HG03097 (cell line): Measurements from ENCODE around the gene CCL3.
"Not testable (repeated sequence)": the region's sequence is repeated elsewhere in the genome, so short reads cannot be mapped to it uniquely, and the experiment has no call there.

ENCODE experiments used
- ATAC-seq: cut with Tn5 transposase; IDR thresholded peaks from one replicate; pipeline ENCODE4 v1.9.1; 2021; ENCODE audit not compliant: unreplicated experiment, low FRiP score

The CCL3 gene

DNA sequence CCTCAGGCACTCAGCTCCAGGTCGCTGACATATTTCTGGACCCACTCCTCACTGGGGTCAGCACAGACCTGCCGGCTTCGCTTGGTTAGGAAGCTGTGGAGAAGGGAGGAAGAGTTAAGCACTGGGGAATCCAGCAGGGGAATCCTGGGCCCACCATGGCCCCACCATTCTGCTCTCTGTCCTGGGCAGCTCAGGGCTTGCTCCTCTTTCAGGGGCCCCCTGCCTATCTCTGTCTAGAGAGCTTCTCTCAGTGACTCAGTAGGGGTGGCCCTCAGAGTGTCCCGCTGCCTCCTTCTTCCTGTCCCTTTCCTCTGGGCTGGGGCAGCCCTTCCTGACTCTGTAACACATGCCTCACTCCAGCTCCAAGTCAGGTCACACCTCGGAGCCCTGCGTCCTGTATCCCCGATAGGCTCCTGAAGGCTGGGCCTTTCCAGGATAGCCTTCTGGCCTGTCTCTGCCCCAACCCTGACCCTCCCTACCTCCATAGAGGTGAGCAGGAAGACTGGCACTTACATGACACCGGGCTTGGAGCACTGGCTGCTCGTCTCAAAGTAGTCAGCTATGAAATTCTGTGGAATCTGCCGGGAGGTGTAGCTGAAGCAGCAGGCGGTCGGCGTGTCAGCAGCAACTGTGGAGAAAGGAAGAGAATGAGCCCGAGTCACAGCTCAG lies 1.1 kb downstream of the CCL3 start:
- ATAC-seq = no peak

DNA sequence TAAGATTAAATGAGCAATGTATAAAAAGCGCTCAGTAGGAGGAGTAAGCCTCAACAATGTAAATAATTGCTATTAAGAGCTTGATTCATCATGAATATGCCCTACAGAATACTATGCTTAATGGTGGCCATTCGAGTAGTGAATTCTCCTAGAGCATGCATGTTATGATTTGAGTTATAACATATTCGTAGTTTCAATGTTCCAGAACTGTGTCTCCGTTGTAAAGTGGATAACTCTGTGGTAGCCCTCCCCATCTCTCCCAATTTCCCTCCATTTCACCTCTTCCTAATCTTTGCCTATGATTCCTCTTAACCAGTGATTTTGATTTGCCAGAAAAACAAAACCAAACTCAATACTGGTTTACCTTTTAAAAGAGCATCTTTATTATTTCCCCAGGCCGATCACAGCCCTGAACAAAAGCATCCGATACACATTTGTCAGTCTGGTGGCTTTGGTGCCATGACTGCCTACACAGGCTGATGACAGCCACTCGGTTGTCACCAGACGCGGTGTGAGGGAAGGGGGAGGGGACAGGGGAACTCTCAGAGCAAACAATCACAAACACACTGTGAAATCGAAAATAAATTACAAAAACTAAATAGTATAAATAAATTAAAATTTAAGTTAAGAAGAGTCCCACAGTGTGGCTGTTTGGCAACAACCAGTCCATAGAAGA lies 1.9 kb downstream of the CCL3 start:
- not testable (repeated sequence) for ATAC-seq

DNA sequence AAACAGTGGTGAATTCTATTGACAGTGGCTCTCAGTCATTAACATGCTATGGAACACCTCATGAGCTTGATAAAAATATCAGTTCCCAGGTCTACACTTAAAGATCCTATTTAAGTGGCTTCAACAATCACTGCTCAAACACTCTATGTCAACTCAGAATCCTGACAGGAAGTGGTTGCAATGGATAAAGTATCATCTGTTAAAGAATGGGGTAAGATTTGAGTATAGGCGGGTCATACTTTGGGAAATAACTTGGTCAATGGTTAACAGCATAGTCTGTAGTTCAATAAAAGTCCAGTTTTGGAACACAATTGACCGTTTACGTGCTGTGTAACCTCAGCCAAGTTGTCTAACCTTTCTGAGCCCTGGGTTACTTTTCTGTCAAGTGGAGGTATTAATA lies 2.5 kb downstream of the CCL3 start:
- not testable (repeated sequence) for ATAC-seq

DNA sequence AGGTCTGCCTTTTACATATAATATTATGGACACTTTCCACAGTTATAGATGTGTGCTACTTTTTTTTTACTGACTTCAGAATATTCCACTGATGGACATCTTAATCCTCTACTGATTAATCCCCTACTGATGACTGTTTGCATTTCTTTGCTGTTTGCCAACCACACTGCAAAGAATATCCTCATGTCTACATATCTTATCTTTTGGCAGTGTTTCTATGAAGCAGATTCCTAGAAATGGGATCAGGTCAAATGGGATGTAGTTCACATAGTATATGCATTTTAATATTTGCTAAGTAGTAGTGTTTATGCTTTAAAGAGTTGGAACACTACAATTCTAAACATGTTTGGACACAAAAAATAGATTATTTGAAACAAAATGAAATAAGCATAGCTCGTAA lies 3.2 kb downstream of the CCL3 start:
- no peak for ATAC-seq

DNA sequence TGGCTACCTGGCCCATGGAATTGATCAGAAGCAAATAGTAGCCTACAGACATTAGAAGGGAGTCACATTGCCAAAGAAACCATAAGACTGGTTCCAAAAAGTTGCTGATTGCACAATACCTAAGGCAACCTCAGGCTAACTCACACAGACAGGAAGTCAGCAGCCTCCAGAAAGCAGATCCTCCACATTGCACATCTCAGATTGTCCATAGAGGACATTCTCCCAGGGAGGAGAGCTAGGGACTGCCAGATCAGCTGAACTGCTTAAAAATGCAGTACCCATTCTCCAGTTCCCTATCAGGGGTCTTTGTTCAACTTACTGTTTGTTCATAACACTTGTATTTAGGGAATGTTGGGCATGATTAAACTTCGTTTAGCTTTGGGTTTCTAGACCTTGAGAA lies 4.2 kb downstream of the CCL3 start:
- ATAC-seq = no peak

DNA sequence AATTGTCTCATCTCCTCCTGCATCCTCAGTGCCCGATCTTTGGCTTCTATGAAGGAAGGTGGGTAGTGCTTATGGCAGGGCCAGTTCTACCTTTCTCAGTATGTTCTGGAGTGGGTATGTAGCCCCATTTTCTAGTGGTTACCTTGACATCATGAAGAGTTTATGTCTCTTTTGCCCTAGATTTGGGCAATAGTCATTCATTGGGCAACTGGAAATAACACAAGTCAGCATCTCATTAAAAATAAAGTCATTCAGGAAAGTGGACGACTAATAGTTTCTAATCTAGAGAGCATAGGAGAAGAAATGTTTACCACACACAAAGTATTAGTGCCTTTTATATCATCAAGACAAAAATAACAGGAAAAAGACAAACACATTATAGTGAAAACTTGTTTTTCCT lies 6.3 kb downstream of the CCL3 start:
- not testable (repeated sequence) for ATAC-seq

DNA sequence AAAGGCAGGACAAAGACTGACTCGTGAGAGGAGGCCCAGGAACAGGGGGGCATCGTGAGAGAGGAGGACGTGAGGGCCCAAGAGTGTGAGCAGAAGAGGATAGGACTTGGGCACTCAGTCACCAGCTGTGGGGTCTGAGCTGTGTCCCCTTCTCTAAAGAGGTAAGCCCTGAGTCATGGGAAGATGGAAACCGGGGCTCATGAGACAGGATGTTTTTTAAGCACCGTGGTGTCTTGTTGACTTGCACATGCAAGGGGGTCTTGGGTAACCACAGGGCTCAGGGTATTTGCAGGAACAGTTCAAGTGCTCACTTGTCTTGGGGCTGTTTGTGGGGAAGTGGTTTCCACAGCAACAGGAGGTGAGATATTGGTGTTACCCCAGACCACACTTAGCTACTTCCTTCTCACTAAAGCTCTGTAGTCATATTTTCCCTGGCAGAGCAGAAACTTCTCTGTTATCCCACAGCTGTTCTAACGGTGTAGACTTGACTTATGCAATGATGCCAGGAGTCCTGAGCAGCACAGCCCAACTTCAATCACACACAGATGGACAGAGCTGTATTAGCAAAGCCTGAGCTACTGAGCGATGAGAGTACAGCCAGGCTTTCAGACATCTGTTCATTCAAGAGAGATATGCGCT lies 7.3 kb downstream of the CCL3 start:
- peak; percentile 42 for ATAC-seq

DNA sequence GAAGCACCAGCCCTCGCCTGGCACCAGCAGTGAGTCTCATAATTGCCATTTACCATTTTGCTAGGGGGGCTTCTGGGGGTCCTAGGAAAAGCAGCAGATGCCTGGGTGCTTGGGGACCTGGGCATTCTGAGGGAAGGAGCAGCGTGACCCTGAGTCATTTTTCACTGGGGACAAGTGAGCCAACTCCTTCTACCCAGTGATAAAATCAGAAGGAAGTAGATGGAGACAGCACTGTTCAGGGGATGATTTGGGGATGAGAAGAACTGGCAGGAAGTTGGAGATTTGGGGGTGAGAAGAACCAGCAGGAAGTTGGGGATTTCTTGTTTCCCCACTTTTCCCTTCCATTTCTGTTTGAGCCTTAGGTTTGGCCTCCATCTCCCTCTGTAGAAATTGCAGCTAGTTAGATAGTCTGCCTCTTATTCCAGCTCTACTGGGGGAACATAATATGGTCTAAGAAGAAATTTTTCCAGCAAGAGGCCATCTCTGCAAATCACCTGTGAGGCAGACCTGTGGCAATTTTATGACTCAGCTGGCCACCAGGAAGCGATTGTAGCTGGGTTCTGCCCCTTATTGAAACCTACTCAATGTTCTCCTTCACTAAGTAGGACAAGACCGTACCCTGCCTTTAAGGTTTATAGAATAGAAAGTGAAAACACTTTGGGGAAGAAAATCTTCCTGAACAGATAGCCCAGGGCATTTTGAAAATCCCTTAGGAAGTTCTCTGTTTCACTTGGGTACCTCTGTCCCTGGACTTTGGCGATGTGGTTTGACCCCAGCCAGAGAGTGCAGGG lies 8.1 kb downstream of the CCL3 start:
- peak; percentile 25 for ATAC-seq

DNA sequence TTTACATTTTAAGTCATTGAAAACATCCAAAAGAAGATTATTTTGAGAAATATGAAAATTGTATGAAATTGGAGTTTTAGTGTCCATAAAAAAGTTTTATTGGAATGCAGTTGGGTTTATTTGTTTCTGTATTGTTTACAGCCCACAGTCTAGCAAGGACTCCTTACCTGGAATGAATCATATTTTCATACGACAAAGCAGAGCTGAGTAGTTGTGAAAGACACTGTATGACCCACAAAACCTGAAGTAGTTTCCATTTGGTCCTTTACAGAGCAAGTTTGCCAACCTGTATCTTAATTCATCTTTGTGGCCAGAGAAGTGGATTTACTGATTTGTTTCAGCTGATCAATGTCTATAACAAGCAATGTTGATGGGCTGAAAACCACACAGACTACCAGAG lies 15.6 kb downstream of the CCL3 start:
- ATAC-seq = no peak

DNA sequence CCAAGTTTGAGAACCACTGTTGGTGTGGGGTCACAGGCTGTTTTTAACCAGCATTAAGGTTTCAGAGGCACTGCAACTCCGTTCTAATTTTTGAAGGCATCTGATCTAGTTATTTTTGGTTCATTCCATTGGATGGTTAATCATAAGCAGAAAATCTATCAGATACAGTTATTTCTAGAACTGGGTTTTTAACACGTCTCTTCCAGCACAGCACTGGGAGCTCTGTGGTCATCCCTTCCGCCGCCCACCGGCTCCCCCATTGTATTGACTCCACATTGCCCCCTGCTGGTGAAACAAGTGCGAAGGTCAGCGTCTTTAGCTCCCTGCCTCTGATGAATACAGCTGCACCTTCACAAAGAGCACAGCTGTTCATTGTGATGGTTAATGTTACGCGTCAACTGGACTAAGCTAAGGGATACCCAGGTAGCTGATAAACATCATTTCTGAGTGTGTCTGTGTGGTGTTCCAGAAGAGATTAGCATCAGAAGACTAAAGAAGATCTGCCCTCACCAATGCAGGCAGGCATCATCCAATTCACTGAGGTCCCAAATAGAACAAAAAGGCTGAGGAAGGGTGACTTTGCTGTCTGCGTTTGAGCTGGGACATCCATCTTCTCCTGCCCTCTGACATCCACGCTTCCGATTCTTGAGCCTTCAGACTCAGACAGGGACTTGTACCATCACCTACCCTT lies 17.4 kb downstream of the CCL3 start:
- ATAC-seq = no peak

DNA sequence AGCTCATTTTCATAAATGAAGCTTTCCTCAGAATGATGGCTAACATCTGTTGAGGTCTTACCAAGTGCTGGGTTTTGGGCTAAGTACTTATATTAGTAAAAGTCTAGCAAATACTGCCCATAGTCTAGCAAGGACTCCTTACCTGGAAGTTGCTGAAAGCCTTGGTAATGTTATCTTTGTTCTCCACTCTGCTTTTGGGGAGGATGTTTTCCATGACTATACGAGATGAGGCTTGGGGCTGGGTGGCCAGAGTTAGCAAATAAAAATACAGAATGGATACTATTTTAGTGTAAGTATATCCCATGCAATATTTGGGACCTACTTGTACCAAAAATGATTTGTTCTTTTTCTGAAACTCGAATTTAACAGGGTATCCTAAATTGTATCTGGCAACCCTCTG lies 18.2 kb downstream of the CCL3 start:
- ATAC-seq = no peak

DNA sequence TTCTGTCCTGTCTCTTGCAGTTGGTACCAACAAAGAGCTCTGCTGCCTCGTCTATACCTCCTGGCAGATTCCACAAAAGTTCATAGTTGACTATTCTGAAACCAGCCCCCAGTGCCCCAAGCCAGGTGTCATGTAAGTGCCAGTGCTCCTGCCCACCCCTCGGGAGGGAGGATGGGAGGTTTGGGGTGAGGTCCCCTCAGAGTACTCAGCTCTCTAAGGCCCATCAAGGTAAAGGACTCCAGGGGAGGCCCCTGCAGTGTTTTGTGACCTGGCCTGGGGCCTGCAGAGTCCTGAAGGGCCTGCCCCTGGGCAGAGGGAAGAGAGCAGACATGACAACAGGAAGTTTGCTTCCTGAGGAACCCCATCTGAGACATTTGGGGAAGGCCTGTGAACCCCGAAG lies 19.5 kb downstream of the CCL3 start:
- ATAC-seq = no peak

DNA sequence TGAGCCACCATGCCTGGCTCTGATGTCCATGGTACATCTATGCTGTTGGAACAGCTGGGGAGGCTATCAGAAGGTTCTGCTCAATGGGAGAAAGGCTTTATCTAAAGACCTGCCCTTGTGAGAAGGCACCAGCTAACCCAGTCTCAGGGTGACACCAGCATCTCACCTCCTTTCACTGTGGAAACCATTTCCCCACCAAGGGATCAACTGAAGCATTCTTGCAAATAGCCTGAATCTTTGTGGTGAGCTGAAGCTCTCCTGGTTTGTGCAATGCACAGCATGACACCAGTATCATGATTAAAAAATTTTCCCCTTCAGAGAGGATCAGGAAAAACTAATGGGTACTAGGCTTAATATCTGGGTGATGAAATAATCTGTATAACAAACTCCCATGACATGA lies 20.8 kb downstream of the CCL3 start:
- ATAC-seq = no peak

DNA sequence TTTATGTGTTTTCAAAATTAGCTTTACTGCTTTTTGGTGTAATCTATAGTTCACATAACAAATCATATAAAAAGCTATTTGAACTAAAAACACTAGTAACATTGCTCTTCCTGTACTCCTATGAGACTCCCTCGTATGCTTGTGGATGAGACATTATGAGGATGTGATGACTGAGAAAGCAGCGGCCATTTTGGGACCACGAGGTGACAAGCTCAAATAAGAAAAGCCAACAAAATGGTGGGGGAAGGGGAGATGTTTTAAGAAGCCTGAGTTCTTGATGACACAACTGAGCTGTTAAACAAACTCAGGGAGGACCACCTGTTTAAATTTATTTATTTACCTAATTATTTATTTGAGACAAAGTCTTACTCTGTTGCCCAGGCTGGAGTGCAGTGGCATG lies 21.4 kb downstream of the CCL3 start:
- ATAC-seq = no peak

DNA sequence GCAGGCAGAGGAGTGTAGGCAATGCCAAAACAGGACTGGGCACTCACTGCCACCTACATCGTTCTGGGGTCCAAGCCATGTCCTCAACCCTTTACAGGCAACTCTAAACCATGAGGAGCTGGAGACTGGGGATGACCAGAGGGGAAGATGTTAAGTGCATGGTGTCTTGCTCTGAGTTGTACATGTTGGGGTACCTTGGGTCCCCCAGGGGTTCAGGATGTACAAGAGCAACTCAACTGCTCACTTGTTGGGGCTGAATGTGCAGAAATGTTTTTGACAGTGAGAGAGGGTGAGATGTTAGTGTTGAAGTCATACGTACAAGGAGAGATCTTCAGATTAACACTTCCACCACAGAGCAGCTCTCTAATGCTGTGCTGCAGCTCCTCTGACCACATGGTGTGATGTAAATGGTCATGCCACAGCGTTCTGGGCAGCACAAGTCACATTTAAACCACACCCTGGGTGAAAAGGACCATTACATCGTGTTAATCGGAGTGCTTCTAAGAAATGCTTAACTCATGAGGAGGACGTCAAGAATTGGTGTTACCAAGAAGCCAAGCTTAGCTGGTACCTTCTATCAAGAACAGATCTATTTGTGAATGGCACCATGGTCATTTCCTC lies 23.5 kb downstream of the CCL3 start:
- ATAC-seq = no peak

DNA sequence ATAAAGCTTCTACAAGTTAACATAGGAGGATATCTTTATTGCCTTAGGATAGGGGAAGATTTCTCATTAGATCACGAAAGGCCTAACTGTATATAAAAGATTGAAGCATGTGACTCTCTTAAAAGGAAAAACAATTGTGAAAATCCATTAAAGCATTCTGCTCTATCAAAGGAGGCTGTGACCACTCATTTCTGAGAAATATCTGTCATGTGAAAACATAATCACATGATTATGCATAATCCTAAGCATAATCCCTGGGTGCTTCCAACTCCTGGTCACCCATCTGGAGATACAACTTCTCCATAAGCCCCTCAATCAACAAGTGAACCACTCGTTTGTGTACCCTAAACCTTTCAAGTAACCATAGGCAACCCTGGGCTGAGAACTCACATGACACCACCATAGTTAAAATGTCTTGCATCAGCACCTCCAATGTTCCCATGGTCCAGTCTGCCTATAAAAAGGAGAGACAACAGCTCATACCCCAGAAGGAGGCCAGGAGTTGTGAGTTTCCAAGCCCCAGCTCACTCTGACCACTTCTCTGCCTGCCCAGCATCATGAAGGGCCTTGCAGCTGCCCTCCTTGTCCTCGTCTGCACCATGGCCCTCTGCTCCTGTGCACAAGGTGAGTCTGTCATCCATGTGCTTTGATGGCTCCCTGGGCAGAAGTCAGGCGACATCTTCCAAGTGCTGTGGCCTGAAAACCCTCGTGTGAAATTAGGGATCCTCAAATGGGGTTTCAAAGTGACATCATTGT lies 26.0 kb downstream of the CCL3 start, which contains the start of gene CCL18:
CCL18 (plus strand) TSS at position 487 of the 756 bp plus-strand sequence; CDS start at position 558, 71 bp downstream.
- no peak for ATAC-seq

DNA sequence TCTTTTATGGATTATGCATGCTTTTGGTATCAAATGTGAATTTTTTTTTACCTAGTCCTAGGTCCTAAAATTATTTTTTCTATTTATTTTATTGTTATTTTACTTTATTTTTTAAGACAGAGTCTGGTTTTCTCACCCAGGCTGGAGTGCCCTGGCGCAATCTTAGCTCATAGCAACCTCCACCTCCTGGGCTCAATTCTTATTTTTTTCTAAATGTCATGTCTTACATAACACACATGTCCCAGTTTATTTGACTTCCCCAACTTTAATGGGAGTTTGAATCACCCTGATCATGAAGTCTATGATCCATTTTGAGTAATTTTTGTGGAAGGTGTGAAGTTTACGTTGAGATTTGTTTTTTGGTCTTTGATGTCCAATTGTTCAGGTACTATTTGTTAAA lies 29.1 kb downstream of the CCL3 start:
- ATAC-seq = no peak

DNA sequence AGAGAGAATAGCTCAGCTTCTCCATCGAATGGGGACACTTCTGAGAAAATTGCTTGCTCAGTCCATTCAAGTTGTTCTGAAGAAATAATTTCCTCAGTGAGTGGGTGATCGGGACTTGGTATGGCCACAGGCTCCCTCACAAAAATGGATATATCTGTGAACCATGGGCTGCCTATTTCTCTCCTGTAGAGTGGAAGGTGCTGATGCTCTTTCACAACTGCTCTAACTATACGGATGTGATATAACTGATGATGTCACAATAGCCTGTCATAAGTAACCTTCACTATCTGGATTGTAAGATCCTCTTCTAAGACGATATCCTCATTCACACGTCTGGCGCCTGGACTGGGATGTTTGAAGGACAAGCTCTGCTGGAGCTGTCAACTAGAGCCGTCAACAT lies 30.5 kb downstream of the CCL3 start:
- no peak for ATAC-seq

DNA sequence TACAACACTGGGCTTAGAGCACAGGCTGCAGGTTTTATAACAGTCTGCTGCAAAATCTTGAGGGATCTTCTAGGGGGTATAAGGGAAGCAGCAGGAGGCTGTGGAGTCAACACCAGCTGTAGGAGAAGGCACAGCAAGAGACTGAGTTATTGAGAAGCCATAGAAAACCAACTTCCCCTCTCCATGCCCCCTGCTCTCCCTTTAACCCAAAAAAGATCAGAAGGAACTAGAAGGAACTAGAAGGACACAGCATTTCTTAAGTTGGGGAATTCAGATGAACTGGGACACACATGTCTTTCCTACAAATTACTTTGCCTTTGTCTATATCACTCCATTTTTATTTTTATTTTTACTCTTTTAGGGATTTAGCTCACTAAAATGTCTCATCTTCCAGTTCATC lies 32.0 kb downstream of the CCL3 start:
- ATAC-seq = no peak
